HepG2 (cell line): Measurements from ENCODE around the gene TNFRSF18. TPM values are rescaled to one million over a fixed set of nuclear protein-coding genes. Genes with fewer than 3 reads are reported as not detected.

ENCODE experiments used
- ETV5 ChIP-seq: IDR thresholded peaks from 2 replicates; pipeline ENCODE4 v1.6.1; 2018; ENCODE audit warnings: missing biosample characterization, missing genetic modification reagents, inconsistent platforms, borderline replicate concordance
- HNRNPL ChIP-seq: fragments of 200-400 bp; formaldehyde crosslinking; IDR thresholded peaks from 2 replicates; pipeline ENCODE4 v1.6.1; 2017; ENCODE audit warnings: mild to moderate bottlenecking, low read depth, low read length
- IRX3 ChIP-seq: sonication (generic); formaldehyde crosslinking; IDR thresholded peaks from 2 replicates; pipeline ENCODE4 v1.8.1; 2023; ENCODE audit warnings: mild to moderate bottlenecking, low read depth, missing genetic modification reagents, borderline replicate concordance
- MXI1 ChIP-seq: IDR thresholded peaks from 3 replicates; pipeline ENCODE4 v1.6.1; 2012; ENCODE audit warnings: low read depth, low read length, inconsistent platforms, borderline replicate concordance
- RFX1 ChIP-seq: fragments of 450-650 bp; IDR thresholded peaks from 2 replicates; pipeline ENCODE4 v1.6.1; 2017
- WIZ ChIP-seq: sonication (generic); formaldehyde crosslinking; IDR thresholded peaks from 2 replicates; pipeline ENCODE4 v1.5.1; 2020; ENCODE audit warnings: mild to moderate bottlenecking, missing genetic modification reagents
- YY1 ChIP-seq: IDR thresholded peaks from 2 replicates; pipeline ENCODE4 v1.6.1; 2011; ENCODE audit warnings: low read length, low read depth, moderate library complexity, mild to moderate bottlenecking; ENCODE audit not compliant: insufficient read depth, insufficient replicate concordance
- ZBTB38 ChIP-seq: sonication (generic); formaldehyde crosslinking; IDR thresholded peaks from 2 replicates; pipeline ENCODE4 v1.5.1; 2020; ENCODE audit warnings: mild to moderate bottlenecking, missing genetic modification reagents
- ZNF546 ChIP-seq: sonication (generic); formaldehyde crosslinking; conservative IDR thresholded peaks from 2 replicates; pipeline ENCODE4 v1.8.1; 2023; ENCODE audit warnings: mild to moderate bottlenecking, missing genetic modification reagents
- polyA plus RNA-seq, 8 experiments: library from polyadenylated mRNA; depleted of rRNA in 3 of 8; stranded (reverse) in 7 of 8; unstranded in 1 of 8; fragments of >200 nt; fragmentation: Illumina TruSeq in 4 of 8; extraction: Trizol in 4 of 8; gene quantifications; 2 replicates each; pipeline versions ENCODE4 v1.2.1 to v1.2.3, GENCODE V29; 2011 to 2016; ENCODE audit warnings: low read depth in 4 of 8, missing spikeins in 1 of 8, mixed read lengths in 1 of 8; ENCODE audit not compliant: insufficient read depth in 1 of 8
- total RNA-seq, 5 experiments: library from RNA; depleted of rRNA; stranded (reverse); fragments of >200 nt; fragmentation: Illumina TruSeq; extraction: Trizol; gene quantifications; 2 replicates each; pipeline ENCODE4 v1.2.3, GENCODE V29; 2016; ENCODE audit warnings: low read depth in 1 of 5
- TF ChIP-seq, protein P1 (sequence below): sonication (generic); formaldehyde crosslinking; IDR thresholded peaks from 2 replicates; pipeline ENCODE4 v1.5.1; 2020; ENCODE audit warnings: mild to moderate bottlenecking, missing genetic modification reagents, moderate library complexity
- TF ChIP-seq, protein P2 (sequence below): sonication (generic); formaldehyde crosslinking; IDR thresholded peaks from 2 replicates; pipeline ENCODE4 v1.4.0; 2020; ENCODE audit warnings: missing genetic modification reagents
- TF ChIP-seq, protein P3 (sequence below): sonication (generic); formaldehyde crosslinking; conservative IDR thresholded peaks from 2 replicates; pipeline ENCODE4 v1.4.0; 2020; ENCODE audit warnings: missing genetic modification reagents

Gene TNFRSF18
- total and polyA plus RNA-seq, 2 of the 13 experiments (the other 11 are each of a cell fraction or from before 2014, with no cell fraction given) = not detected

DNA sequence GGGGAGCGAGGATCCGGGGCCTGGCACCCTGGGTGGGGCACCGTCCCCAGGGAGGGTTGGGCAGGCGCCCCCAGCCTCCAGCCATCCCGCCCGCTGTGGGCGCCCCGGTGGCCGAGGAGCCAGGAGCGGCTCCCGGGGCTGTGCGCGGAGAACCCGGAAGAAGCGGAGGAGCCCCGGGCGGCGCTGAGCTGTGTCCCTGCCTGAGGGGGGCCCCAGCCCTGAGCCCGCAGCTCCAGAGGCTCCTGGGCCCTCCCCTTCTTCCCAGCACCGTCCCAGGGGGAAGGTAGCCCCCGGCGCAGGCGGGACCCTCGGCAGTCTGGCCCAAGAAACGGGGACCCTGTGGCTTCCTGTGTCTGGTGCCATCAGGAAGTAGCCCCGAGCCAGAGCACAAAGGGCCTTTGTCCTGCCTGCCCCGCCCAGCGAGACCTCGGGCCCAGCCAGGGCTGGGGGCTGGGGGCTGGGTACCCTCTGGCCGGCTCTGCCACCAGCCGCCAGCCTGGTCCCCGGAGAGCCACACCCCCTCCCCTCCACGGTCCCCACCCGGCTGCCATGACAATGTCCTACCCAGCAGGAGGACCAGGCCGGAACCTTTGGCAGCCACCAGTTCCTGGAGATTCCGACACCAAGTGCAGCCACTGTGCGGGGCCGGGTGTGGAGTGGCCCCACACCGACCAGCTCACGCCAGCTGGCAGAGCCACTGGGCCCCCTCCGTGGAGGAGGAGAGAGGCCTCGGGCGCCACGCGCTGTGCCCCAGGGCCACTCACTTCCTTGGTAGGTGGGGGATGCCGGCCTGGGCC, 48.3 kb downstream of the TNFRSF18 start (continued):
- TF ChIP-seq HNRNPL (peak; percentile 97), WIZ (CRISPR knock-in tag) (no peak), RFX1 (no peak), ETV5 (peak; percentile 63; the same call in 1 of the 2 replicates), IRX3 (CRISPR knock-in tag) (no peak), YY1 (peak; percentile 36), ZNF546 (CRISPR knock-in tag) (no peak), ZBTB38 (CRISPR knock-in tag) (peak; percentile 55; the same call in 1 of the 2 replicates), MXI1 (0 out of 3 replicates have a peak, but pooled peaks have one; percentile 18)
- TF ChIP-seq, protein P1, sequence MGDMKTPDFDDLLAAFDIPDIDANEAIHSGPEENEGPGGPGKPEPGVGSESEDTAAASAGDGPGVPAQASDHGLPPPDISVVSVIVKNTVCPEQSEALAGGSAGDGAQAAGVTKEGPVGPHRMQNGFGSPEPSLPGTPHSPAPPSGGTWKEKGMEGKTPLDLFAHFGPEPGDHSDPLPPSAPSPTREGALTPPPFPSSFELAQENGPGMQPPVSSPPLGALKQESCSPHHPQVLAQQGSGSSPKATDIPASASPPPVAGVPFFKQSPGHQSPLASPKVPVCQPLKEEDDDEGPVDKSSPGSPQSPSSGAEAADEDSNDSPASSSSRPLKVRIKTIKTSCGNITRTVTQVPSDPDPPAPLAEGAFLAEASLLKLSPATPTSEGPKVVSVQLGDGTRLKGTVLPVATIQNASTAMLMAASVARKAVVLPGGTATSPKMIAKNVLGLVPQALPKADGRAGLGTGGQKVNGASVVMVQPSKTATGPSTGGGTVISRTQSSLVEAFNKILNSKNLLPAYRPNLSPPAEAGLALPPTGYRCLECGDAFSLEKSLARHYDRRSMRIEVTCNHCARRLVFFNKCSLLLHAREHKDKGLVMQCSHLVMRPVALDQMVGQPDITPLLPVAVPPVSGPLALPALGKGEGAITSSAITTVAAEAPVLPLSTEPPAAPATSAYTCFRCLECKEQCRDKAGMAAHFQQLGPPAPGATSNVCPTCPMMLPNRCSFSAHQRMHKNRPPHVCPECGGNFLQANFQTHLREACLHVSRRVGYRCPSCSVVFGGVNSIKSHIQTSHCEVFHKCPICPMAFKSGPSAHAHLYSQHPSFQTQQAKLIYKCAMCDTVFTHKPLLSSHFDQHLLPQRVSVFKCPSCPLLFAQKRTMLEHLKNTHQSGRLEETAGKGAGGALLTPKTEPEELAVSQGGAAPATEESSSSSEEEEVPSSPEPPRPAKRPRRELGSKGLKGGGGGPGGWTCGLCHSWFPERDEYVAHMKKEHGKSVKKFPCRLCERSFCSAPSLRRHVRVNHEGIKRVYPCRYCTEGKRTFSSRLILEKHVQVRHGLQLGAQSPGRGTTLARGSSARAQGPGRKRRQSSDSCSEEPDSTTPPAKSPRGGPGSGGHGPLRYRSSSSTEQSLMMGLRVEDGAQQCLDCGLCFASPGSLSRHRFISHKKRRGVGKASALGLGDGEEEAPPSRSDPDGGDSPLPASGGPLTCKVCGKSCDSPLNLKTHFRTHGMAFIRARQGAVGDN (CRISPR knock-in tag) = peak; percentile 77
- TF ChIP-seq, protein P2, sequence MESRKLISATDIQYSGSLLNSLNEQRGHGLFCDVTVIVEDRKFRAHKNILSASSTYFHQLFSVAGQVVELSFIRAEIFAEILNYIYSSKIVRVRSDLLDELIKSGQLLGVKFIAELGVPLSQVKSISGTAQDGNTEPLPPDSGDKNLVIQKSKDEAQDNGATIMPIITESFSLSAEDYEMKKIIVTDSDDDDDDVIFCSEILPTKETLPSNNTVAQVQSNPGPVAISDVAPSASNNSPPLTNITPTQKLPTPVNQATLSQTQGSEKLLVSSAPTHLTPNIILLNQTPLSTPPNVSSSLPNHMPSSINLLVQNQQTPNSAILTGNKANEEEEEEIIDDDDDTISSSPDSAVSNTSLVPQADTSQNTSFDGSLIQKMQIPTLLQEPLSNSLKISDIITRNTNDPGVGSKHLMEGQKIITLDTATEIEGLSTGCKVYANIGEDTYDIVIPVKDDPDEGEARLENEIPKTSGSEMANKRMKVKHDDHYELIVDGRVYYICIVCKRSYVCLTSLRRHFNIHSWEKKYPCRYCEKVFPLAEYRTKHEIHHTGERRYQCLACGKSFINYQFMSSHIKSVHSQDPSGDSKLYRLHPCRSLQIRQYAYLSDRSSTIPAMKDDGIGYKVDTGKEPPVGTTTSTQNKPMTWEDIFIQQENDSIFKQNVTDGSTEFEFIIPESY (CRISPR knock-in tag) = peak; percentile 80; the same call in 1 of the 2 replicates
- TF ChIP-seq, protein P3, sequence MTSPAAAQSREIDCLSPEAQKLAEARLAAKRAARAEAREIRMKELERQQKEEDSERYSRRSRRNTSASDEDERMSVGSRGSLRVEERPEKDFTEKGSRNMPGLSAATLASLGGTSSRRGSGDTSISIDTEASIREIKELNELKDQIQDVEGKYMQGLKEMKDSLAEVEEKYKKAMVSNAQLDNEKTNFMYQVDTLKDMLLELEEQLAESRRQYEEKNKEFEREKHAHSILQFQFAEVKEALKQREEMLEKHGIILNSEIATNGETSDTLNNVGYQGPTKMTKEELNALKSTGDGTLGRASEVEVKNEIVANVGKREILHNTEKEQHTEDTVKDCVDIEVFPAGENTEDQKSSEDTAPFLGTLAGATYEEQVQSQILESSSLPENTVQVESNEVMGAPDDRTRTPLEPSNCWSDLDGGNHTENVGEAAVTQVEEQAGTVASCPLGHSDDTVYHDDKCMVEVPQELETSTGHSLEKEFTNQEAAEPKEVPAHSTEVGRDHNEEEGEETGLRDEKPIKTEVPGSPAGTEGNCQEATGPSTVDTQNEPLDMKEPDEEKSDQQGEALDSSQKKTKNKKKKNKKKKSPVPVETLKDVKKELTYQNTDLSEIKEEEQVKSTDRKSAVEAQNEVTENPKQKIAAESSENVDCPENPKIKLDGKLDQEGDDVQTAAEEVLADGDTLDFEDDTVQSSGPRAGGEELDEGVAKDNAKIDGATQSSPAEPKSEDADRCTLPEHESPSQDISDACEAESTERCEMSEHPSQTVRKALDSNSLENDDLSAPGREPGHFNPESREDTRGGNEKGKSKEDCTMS (CRISPR knock-in tag) = no peak
